DOHH2 (cell line): ENCODE data around the gene PLSCR5.

Experiments used
- H3F3A ChIP-seq: fragments of 200-600 bp; sonication (generic), shearing (Covaris generic); 2 replicates; pipeline ENCODE4 v1.6.0; 2016; ENCODE audit warnings: antibody characterized with exemption, mild to moderate bottlenecking; ENCODE audit not compliant: control insufficient read depth, insufficient read depth
- H3K27ac ChIP-seq: fragments of 200-600 bp; sonication (generic); 2 replicates; pipeline ENCODE4 v1.5.1; 2014; ENCODE audit warnings: low read depth, mild to moderate bottlenecking, low read length, moderate library complexity
- H3K27me3 ChIP-seq: fragments of 200-600 bp; sonication (generic); 2 replicates; pipeline ENCODE4 v1.6.1; 2014; ENCODE audit warnings: mild to moderate bottlenecking, low read length, mixed read lengths; ENCODE audit not compliant: control insufficient read depth
- H3K36me3 ChIP-seq: fragments of 200-600 bp; sonication (generic); 2 replicates; pipeline ENCODE4 v1.6.1; 2014; ENCODE audit warnings: mild to moderate bottlenecking, low read length, moderate library complexity, mixed read lengths; ENCODE audit not compliant: control insufficient read depth
- H3K4me1 ChIP-seq: fragments of 200-600 bp; sonication (generic); 2 replicates; pipeline ENCODE4 v1.6.1; 2014; ENCODE audit warnings: mild to moderate bottlenecking, low read length, mixed read lengths; ENCODE audit not compliant: control insufficient read depth
- H3K4me2 ChIP-seq: fragments of 200-600 bp; sonication (generic); 2 replicates; pipeline ENCODE4 v1.6.0; 2014; ENCODE audit warnings: mild to moderate bottlenecking, low read length, moderate library complexity
- H3K4me3 ChIP-seq: fragments of 200-600 bp; sonication (generic); 2 replicates; pipeline ENCODE4 v1.5.1; 2014; ENCODE audit warnings: mild to moderate bottlenecking, low read length, mixed read lengths
- H3K79me2 ChIP-seq: fragments of 200-600 bp; sonication (generic); 2 replicates; pipeline ENCODE4 v1.6.1; 2014; ENCODE audit warnings: mild to moderate bottlenecking, low read length, mixed read lengths; ENCODE audit not compliant: control insufficient read depth
- H3K9me2 ChIP-seq: fragments of 200-600 bp; sonication (generic); replicated peaks from 2 replicates; pipeline ENCODE4 v1.6.1; 2014; ENCODE audit warnings: mild to moderate bottlenecking, low read length, mixed read lengths; ENCODE audit not compliant: control insufficient read depth
- H3K9me3 ChIP-seq: fragments of 200-600 bp; sonication (generic); 2 replicates; pipeline ENCODE4 v1.6.1; 2014; ENCODE audit warnings: antibody characterized with exemption, low read length, mixed read lengths; ENCODE audit not compliant: control insufficient read depth, insufficient read depth
- H4K20me1 ChIP-seq: fragments of 200-600 bp; sonication (generic); 2 replicates; pipeline ENCODE4 v1.6.0; 2014; ENCODE audit warnings: low read depth, mild to moderate bottlenecking, antibody characterized with exemption, low read length, moderate library complexity; ENCODE audit not compliant: control insufficient read depth, insufficient read depth
- CTCF ChIP-seq: fragments of 200-600 bp; sonication (generic); IDR thresholded peaks from one replicate; pipeline ENCODE4 v1.5.1; 2014; ENCODE audit warnings: antibody characterized with exemption, mild to moderate bottlenecking, low read depth, low read length; ENCODE audit not compliant: poor library complexity, severe bottlenecking
- EZH2phosphoT487 ChIP-seq: fragments of 200-600 bp; sonication (generic); IDR thresholded peaks from 2 replicates; pipeline ENCODE4 v1.6.1; 2017; ENCODE audit warnings: borderline replicate concordance, mild to moderate bottlenecking, antibody characterized with exemption, low read length, moderate library complexity, mixed read lengths

PLSCR5 gene

GRCh38 chr3:146637871-146638270 is 32.7 kb upstream of the PLSCR5 start:
- Histone ChIP-seq H3K4me3 (no peak overlapping the region), H3K27ac (no peak overlapping the region), H3K9me3 (no peaks in the 10 kb centered on the region), H3K27me3 (no peaks in the 10 kb centered on the region), H3F3A (no peaks in the 10 kb centered on the region), H4K20me1 (no peaks in the 10 kb centered on the region), H3K36me3 (no peaks in the 10 kb centered on the region), H3K9me2 (no peaks in the 10 kb centered on the region), H3K4me2 (no peak overlapping the region), H3K4me1 (no peaks in the 10 kb centered on the region), H3K79me2 (no peaks in the 10 kb centered on the region)
- TF ChIP-seq CTCF (no peak), EZH2phosphoT487 (no peak)

- Histone ChIP-seq H3K79me2 (no peaks in the 10 kb centered on the region), H3K9me2 (no peaks in the 10 kb centered on the region), H3K4me2 (no peak overlapping the region), H3K36me3 (no peaks in the 10 kb centered on the region), H4K20me1 (no peaks in the 10 kb centered on the region), H3K4me3 (no peak overlapping the region), H3K9me3 (no peaks in the 10 kb centered on the region), H3K27ac (no peak overlapping the region), H3K4me1 (no peaks in the 10 kb centered on the region), H3F3A (no peaks in the 10 kb centered on the region), H3K27me3 (no peaks in the 10 kb centered on the region)
- no peak for TF ChIP-seq EZH2phosphoT487
- no peak for TF ChIP-seq CTCF
Observed at GRCh38 chr3:146636881-146637280, 31.7 kb upstream of the PLSCR5 start.

GRCh38 chr3:146634346-146634745 is 29.2 kb upstream of the PLSCR5 start:
- H3K27me3 ChIP-seq = no peaks in the 10 kb centered on the region

More at GRCh38 chr3:146634346-146634745, 29.2 kb upstream of the PLSCR5 start:
- H3K4me2 ChIP-seq = no peak overlapping the region
- H3K36me3 ChIP-seq = no peaks in the 10 kb centered on the region
- H3K79me2 ChIP-seq = no peaks in the 10 kb centered on the region
- H3K4me1 ChIP-seq = no peaks in the 10 kb centered on the region
- no peak overlapping the region for H3K4me3 ChIP-seq
- no peaks in the 10 kb centered on the region for H3K9me2 ChIP-seq
- H3K9me3 ChIP-seq = no peaks in the 10 kb centered on the region
- H4K20me1 ChIP-seq = no peaks in the 10 kb centered on the region
- TF ChIP-seq EZH2phosphoT487 (no peak), CTCF (no peak)
- H3F3A ChIP-seq = no peaks in the 10 kb centered on the region
- H3K27ac ChIP-seq = no peak overlapping the region
